GM23338 (cell line): Measurements from ENCODE around the gene WDR62. TPM values are rescaled to one million over a fixed set of nuclear protein-coding genes. Genes with fewer than 3 reads are reported as not detected.

ENCODE experiments used
- ATAC-seq: fragments of 200-7000 bp; cut with Tn5 transposase; 3 replicates; pipeline ENCODE4 v1.9.1; 2020
- DNase-seq: peaks from one replicate; pipeline ENCODE4 v3.0.0-alpha.2; 2015; ENCODE audit warnings: low spot score
- H2AFZ ChIP-seq: fragments of 200-600 bp; sonication (generic); 2 replicates; pipeline ENCODE4 v1.8.0; 2016; ENCODE audit warnings: antibody characterized with exemption, mild to moderate bottlenecking, moderate library complexity
- H3F3A ChIP-seq: fragments of 200-600 bp; sonication (generic); replicated peaks from 2 replicates; pipeline ENCODE4 v1.8.0; 2017; ENCODE audit warnings: antibody characterized with exemption, mixed run types, low read depth
- H3K27ac ChIP-seq: fragments of 200-600 bp; sonication (generic); 2 replicates; pipeline ENCODE4 v1.6.1; 2016; ENCODE audit warnings: low read depth
- H3K27me3 ChIP-seq: fragments of 200-600 bp; sonication (generic); 2 replicates; pipeline ENCODE4 v1.8.0; 2016; ENCODE audit warnings: mild to moderate bottlenecking, mixed run types, moderate library complexity; ENCODE audit not compliant: insufficient read depth
- H3K36me3 ChIP-seq: fragments of 200-600 bp; sonication (generic); 2 replicates; pipeline ENCODE4 v1.8.0; 2016; ENCODE audit warnings: mild to moderate bottlenecking; ENCODE audit not compliant: insufficient read depth
- H3K4me1 ChIP-seq: fragments of 200-600 bp; sonication (generic); 2 replicates; pipeline ENCODE4 v1.8.0; 2016; ENCODE audit warnings: mild to moderate bottlenecking, moderate library complexity; ENCODE audit not compliant: insufficient read depth
- H3K4me2 ChIP-seq: fragments of 200-600 bp; sonication (generic); 2 replicates; pipeline ENCODE4 v1.7.1; 2017; ENCODE audit warnings: mixed run types
- H3K4me3 ChIP-seq: fragments of 200-600 bp; sonication (generic); 2 replicates; pipeline ENCODE4 v1.6.1; 2016; ENCODE audit warnings: mixed run types
- H3K79me2 ChIP-seq: fragments of 200-600 bp; sonication (generic); replicated peaks from 2 replicates; pipeline ENCODE4 v1.8.0; 2017; ENCODE audit warnings: mild to moderate bottlenecking; ENCODE audit not compliant: insufficient read depth
- H3K9me2 ChIP-seq: fragments of 200-600 bp; sonication (generic); 2 replicates; pipeline ENCODE4 v1.8.0; 2017; ENCODE audit not compliant: insufficient read depth
- H4K20me1 ChIP-seq: fragments of 200-600 bp; sonication (generic); replicated peaks from 2 replicates; pipeline ENCODE4 v1.8.0; 2017; ENCODE audit warnings: mild to moderate bottlenecking; ENCODE audit not compliant: insufficient read depth
- H3K27ac Mint-ChIP-seq: 2 replicates; pipeline ENCODE4 v1.8.0; 2020; ENCODE audit warnings: inconsistent platforms, mild to moderate bottlenecking, moderate library complexity, mixed read lengths
- H3K27me3 Mint-ChIP-seq: 3 replicates; pipeline ENCODE4 v1.8.0; 2022; ENCODE audit warnings: low read depth, mild to moderate bottlenecking, moderate library complexity, mixed read lengths, inconsistent platforms; ENCODE audit not compliant: insufficient read depth, poor library complexity
- H3K36me3 Mint-ChIP-seq: 3 replicates; pipeline ENCODE4 v1.8.0; 2021; ENCODE audit warnings: low read depth, mild to moderate bottlenecking, inconsistent platforms, moderate library complexity, mixed read lengths
- H3K4me1 Mint-ChIP-seq: 3 replicates; pipeline ENCODE4 v1.8.0; 2020; ENCODE audit warnings: mild to moderate bottlenecking, inconsistent platforms, mixed read lengths
- H3K4me3 Mint-ChIP-seq: 3 replicates; pipeline ENCODE4 v1.8.0; 2021; ENCODE audit warnings: moderate library complexity, mild to moderate bottlenecking, inconsistent platforms, mixed read lengths
- H3K9me3 Mint-ChIP-seq: 3 replicates; pipeline ENCODE4 v1.8.0; 2020; ENCODE audit warnings: moderate library complexity, mild to moderate bottlenecking, inconsistent platforms, mixed read lengths
- CREB1 ChIP-seq: fragments of 250-450 bp; sonication (Bioruptor Pico); IDR thresholded peaks from 2 replicates; pipeline ENCODE4 v1.5.0; 2020; ENCODE audit warnings: low read depth, mild to moderate bottlenecking, moderate library complexity
- ETS1 ChIP-seq: IDR thresholded peaks from 2 replicates; pipeline ENCODE4 v1.6.1; 2016; ENCODE audit warnings: antibody characterized with exemption
- EZH2 ChIP-seq: fragments of 200-600 bp; sonication (generic); IDR thresholded peaks from one replicate; pipeline ENCODE4 v1.8.0; 2017; ENCODE audit warnings: antibody characterized with exemption, mild to moderate bottlenecking, low read depth; ENCODE audit not compliant: unreplicated experiment
- EZH2phosphoT487 ChIP-seq: fragments of 200-600 bp; sonication (generic); IDR thresholded peaks from one replicate; pipeline ENCODE4 v1.8.1; 2018; ENCODE audit warnings: antibody characterized with exemption; ENCODE audit not compliant: unreplicated experiment
- POLR2AphosphoS5 ChIP-seq: IDR thresholded peaks from 2 replicates; pipeline ENCODE4 v1.6.1; 2016; ENCODE audit warnings: antibody characterized with exemption, low read depth
- REST ChIP-seq: IDR thresholded peaks from one replicate; pipeline ENCODE4 v1.6.1; 2018; ENCODE audit warnings: antibody characterized with exemption; ENCODE audit not compliant: unreplicated experiment
- STAT1 ChIP-seq: IDR thresholded peaks from one replicate; pipeline ENCODE4 v1.6.1; 2016; ENCODE audit warnings: antibody characterized with exemption; ENCODE audit not compliant: unreplicated experiment
- ZNF114 ChIP-seq: fragments of 250-450 bp; sonication (Bioruptor Pico); IDR thresholded peaks from 2 replicates; pipeline ENCODE4 v1.5.0; 2020; ENCODE audit warnings: mild to moderate bottlenecking, moderate library complexity
- ZNF331 ChIP-seq: fragments of 250-450 bp; sonication (Bioruptor Pico); IDR thresholded peaks from 2 replicates; pipeline ENCODE4 v1.5.0; 2020; ENCODE audit warnings: low read depth, mild to moderate bottlenecking, moderate library complexity
- polyA plus RNA-seq: library from polyadenylated mRNA; unstranded; fragments of >200 nt; fragmentation: Nextera tagmentation; extraction: Ambion mirVana; gene quantifications from 2 replicates; pipeline ENCODE4 v1.2.1, GENCODE V29; 2016
- total RNA-seq: library from RNA; depleted of rRNA; stranded (reverse); fragments of >200 nt; shearing (Covaris generic); gene quantifications from 2 replicates; pipeline ENCODE4 v1.2.3, GENCODE V29; 2014
- TF ChIP-seq, protein P1 (sequence below): fragments of 250-450 bp; sonication (Bioruptor Pico); IDR thresholded peaks from 2 replicates; pipeline ENCODE4 v1.5.0; 2020; ENCODE audit warnings: mild to moderate bottlenecking, moderate library complexity

The WDR62 gene
- total and polyA plus RNA-seq, 2 experiments from 2014 or later = 14.1 to 45.4 TPM

DNA sequence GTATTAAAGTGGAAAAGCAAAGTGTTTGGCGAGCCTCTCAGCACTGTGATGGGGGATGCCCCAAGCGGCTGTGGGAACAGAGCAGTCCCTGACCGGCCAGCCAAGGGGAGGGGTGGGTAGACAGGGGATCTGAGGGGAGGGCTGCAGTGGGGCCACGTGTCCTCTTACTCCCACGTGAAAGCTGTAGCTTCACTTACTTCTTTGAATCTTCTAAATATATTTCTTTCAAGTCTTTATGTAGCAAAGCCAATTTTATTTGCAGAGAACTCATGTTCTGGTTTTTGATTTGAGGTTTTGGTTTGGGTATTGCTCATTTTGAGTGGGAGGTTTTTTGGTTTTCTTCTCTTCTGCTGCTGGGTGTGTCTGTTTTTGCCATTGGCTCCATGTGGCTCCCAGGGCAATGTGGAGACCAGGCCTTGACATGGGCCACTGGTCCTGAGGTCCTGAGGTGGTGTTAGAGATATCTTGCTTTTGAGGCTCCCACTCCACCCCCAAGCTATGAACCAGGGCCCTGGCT is 38.5 kb downstream of the WDR62 start:
- Mint-ChIP-seq H3K36me3 (peaks cover 74% of the 10 kb centered on the region), H3K27me3 (peaks cover 2% of the 10 kb centered on the region), H3K9me3 (no peaks in the 10 kb centered on the region), H3K27ac (no peak overlapping the region), H3K4me1 (no peaks in the 10 kb centered on the region), H3K4me3 (no peak overlapping the region)
- no peak for DNase-seq
- Histone ChIP-seq H3K36me3 (peaks cover 16% of the 10 kb centered on the region), H3F3A (0 out of 2 replicates have a peak, but pooled peaks cover 2% of the 10 kb centered on the region), H3K27me3 (no peaks in the 10 kb centered on the region), H4K20me1 (no peaks in the 10 kb centered on the region; the same call in 1 of the 2 replicates), H2AFZ (no peak overlapping the region), H3K4me3 (no peak overlapping the region), H3K9me2 (no peaks in the 10 kb centered on the region), H3K4me1 (no peaks in the 10 kb centered on the region), H3K27ac (no peak overlapping the region), H3K4me2 (no peak overlapping the region), H3K79me2 (no peaks in the 10 kb centered on the region)
- no peak for ATAC-seq
- TF ChIP-seq ETS1 (no peak), STAT1 (no peak)

DNA sequence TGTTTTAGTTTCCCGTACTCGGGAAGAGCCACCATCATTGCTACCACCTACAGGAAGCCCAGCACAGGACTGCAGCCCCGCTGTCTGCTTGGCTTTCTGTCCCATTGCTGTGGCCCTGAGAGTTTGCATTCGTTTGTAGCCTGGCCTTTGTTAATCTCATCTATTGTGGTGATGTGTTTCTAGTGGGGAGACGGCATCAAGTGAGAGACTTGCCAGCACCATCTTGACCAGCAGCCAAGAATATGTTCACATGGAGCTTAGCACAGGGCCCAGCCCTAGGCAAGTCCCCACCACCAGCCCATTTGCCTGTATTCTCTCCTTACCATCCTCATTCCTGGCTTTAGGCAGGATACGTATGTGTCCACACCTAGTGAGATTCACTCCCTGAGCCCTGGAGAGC is 39.0 kb downstream of the WDR62 start:
- no peaks in the 10 kb centered on the region for H3K4me1 Mint-ChIP-seq
- peaks cover 2% of the 10 kb centered on the region for H3K27me3 Mint-ChIP-seq
- Histone ChIP-seq H3K4me3 (no peak overlapping the region), H3F3A (0 out of 2 replicates have a peak, but pooled peaks cover 2% of the 10 kb centered on the region), H3K4me2 (no peak overlapping the region), H3K4me1 (no peaks in the 10 kb centered on the region), H4K20me1 (no peaks in the 10 kb centered on the region; the same call in 1 of the 2 replicates), H3K36me3 (peaks cover 13% of the 10 kb centered on the region), H2AFZ (no peak overlapping the region), H3K27me3 (no peaks in the 10 kb centered on the region), H3K9me2 (no peaks in the 10 kb centered on the region), H3K79me2 (no peaks in the 10 kb centered on the region), H3K27ac (no peak overlapping the region)
- H3K4me3 Mint-ChIP-seq = no peak overlapping the region
- DNase-seq (no peak), ATAC-seq (no peak)
- peaks cover 75% of the 10 kb centered on the region for H3K36me3 Mint-ChIP-seq
- no peaks in the 10 kb centered on the region for H3K9me3 Mint-ChIP-seq
- H3K27ac Mint-ChIP-seq = no peak overlapping the region
- TF ChIP-seq REST = no peak
- no peak for TF ChIP-seq CREB1 (CRISPR knock-in tag)
- TF ChIP-seq, protein P1, sequence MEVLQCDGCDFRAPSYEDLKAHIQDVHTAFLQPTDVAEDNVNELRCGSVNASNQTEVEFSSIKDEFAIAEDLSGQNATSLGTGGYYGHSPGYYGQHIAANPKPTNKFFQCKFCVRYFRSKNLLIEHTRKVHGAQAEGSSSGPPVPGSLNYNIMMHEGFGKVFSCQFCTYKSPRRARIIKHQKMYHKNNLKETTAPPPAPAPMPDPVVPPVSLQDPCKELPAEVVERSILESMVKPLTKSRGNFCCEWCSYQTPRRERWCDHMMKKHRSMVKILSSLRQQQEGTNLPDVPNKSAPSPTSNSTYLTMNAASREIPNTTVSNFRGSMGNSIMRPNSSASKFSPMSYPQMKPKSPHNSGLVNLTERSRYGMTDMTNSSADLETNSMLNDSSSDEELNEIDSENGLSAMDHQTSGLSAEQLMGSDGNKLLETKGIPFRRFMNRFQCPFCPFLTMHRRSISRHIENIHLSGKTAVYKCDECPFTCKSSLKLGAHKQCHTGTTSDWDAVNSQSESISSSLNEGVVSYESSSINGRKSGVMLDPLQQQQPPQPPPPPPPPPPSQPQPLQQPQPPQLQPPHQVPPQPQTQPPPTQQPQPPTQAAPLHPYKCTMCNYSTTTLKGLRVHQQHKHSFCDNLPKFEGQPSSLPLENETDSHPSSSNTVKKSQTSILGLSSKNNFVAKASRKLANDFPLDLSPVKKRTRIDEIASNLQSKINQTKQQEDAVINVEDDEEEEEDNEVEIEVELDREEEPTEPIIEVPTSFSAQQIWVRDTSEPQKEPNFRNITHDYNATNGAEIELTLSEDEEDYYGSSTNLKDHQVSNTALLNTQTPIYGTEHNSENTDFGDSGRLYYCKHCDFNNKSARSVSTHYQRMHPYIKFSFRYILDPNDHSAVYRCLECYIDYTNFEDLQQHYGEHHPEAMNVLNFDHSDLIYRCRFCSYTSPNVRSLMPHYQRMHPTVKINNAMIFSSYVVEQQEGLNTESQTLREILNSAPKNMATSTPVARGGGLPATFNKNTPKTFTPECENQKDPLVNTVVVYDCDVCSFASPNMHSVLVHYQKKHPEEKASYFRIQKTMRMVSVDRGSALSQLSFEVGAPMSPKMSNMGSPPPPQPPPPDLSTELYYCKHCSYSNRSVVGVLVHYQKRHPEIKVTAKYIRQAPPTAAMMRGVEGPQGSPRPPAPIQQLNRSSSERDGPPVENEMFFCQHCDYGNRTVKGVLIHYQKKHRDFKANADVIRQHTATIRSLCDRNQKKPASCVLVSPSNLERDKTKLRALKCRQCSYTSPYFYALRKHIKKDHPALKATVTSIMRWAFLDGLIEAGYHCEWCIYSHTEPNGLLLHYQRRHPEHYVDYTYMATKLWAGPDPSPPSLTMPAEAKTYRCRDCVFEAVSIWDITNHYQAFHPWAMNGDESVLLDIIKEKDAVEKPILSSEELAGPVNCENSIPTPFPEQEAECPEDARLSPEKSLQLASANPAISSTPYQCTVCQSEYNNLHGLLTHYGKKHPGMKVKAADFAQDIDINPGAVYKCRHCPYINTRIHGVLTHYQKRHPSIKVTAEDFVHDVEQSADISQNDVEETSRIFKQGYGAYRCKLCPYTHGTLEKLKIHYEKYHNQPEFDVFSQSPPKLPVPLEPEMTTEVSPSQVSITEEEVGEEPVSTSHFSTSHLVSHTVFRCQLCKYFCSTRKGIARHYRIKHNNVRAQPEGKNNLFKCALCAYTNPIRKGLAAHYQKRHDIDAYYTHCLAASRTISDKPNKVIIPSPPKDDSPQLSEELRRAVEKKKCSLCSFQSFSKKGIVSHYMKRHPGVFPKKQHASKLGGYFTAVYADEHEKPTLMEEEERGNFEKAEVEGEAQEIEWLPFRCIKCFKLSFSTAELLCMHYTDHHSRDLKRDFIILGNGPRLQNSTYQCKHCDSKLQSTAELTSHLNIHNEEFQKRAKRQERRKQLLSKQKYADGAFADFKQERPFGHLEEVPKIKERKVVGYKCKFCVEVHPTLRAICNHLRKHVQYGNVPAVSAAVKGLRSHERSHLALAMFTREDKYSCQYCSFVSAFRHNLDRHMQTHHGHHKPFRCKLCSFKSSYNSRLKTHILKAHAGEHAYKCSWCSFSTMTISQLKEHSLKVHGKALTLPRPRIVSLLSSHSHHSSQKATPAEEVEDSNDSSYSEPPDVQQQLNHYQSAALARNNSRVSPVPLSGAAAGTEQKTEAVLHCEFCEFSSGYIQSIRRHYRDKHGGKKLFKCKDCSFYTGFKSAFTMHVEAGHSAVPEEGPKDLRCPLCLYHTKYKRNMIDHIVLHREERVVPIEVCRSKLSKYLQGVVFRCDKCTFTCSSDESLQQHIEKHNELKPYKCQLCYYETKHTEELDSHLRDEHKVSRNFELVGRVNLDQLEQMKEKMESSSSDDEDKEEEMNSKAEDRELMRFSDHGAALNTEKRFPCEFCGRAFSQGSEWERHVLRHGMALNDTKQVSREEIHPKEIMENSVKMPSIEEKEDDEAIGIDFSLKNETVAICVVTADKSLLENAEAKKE = no peak
- no peak for TF ChIP-seq ETS1
- no peak for TF ChIP-seq EZH2phosphoT487
- TF ChIP-seq POLR2AphosphoS5 = no peak
- TF ChIP-seq EZH2 = no peak
- no peak for TF ChIP-seq ZNF114 (CRISPR knock-in tag)
- no peak for TF ChIP-seq STAT1
- no peak for TF ChIP-seq ZNF331 (CRISPR knock-in tag)
